Adrenal gland (tissue), 12 donors: ENCODE data around the gene PGP. TPM values are rescaled to one million over a fixed set of nuclear protein-coding genes. Genes with fewer than 3 reads are reported as not detected.

Experiments used
- DNase-seq, 7 donors: peaks; one replicate each; pipeline ENCODE4 v3.0.0-alpha.2; 2019 to 2020
- H3K27ac ChIP-seq, 5 donors: fragments of 200-600 bp; sonication (generic) in 4 of 5; 1 replicate in 3 of 5; 2 replicates in 2 of 5; pipeline versions ENCODE4 v1.5.1 to v1.8.0; 2016 to 2020; ENCODE audit warnings: mild to moderate bottlenecking in 1 of 5
- H3K27me3 ChIP-seq: fragments of 200-600 bp; 2 replicates; pipeline ENCODE4 v1.8.0; 2021
- H3K36me3 ChIP-seq, 2 donors: fragments of 200-600 bp; replicated peaks in 1 of 2; 1 replicate in 1 of 2; 2 replicates in 1 of 2; pipeline versions ENCODE4 v1.5.1 to v1.8.0; 2018 to 2022
- H3K4me1 ChIP-seq, 2 donors: fragments of 200-600 bp; replicated peaks in 1 of 2; 1 replicate in 1 of 2; 2 replicates in 1 of 2; pipeline versions ENCODE4 v1.5.1 to v1.8.0; 2018 to 2021
- H3K4me3 ChIP-seq, 4 donors: fragments of 200-600 bp; sonication (generic) in 3 of 4; one replicate each; pipeline ENCODE4 v1.5.1; 2016 to 2018
- H3K9me3 ChIP-seq, 3 donors: fragments of 200-600 bp; sonication (generic) in 1 of 3; replicated peaks in 1 of 3; 1 replicate in 2 of 3; 2 replicates in 1 of 3; pipeline versions ENCODE4 v1.5.1 to v1.8.0; 2016 to 2021
- POLR2A ChIP-seq, 2 donors: fragments of 450-650 bp; IDR thresholded peaks; one replicate each; pipeline ENCODE4 v1.6.1; 2017; ENCODE audit warnings: antibody characterized with exemption in 2 of 2, mild to moderate bottlenecking in 2 of 2, moderate library complexity in 1 of 2
- WGBS, 4 donors: extraction: QIAGEN DNeasy Blood & Tissue Kit in 2 of 4; methylation state at CpG; one replicate each; pipeline versions ENCODE4 v1.1.5 to v1.1.7; 2013 to 2017; 5-methylcytosine and 5-hydroxymethylcytosine counted together
- intact Hi-C, 2 donors: fragments of 100-400 bp; cut with DNase I; formaldehyde crosslinking; loops; one replicate each; pipeline versions ENCODE4 v1.14.1 to v1.15.0; 2022 to 2023
- polyA plus RNA-seq, 3 donors: library from polyadenylated mRNA; stranded (reverse); fragments of 200-250 nt in 2 of 3; fragments of 350-450 nt in 1 of 3; fragmentation: Illumina TruSeq in 1 of 3; extraction: RNeasy Lipid Tissue Mini Kit (QIAGEN cat#74804) in 1 of 3; gene quantifications; one replicate each; pipeline ENCODE4 v1.2.3, GENCODE V29; 2013 to 2014
- total RNA-seq, 9 donors: library from RNA; depleted of rRNA in 4 of 9; stranded (reverse); fragments of >200 nt in 4 of 9; fragments of 120-200 nt in 1 of 9; fragmentation: NEBNext Ultra II Directional in 1 of 9; extraction: Animal tissue kit (Norgen Biotek cat#: 25700) in 1 of 9; gene quantifications; one replicate each; pipeline versions ENCODE4 v1.1.0 to v1.2.4, GENCODE V29; 2013 to 2023
- TF ChIP-seq, protein P1 (sequence below), 6 experiments: fragments of 450-650 bp in 4 of 6; fragments of 200-600 bp in 2 of 6; sonication (generic) in 1 of 6; IDR thresholded peaks; 1 replicate in 5 of 6; 2 replicates in 1 of 6; pipeline versions ENCODE4 v1.5.1 to v1.8.0; 2016 to 2021; ENCODE audit warnings: antibody characterized with exemption in 6 of 6, mild to moderate bottlenecking in 2 of 6, moderate library complexity in 1 of 6
- donor health status: healthy with polysubstance abuse.
- donor health status: Bipolar disorder and iron deficiency.
- donor health status: DM: yes; HTN: yes; CAD: no.
- donor health status: DM: no; HTN: no; CAD: no.
- donor health status: DM: no; HTN: no; CAD: no.
- donor health status: DM: yes; HTN: yes; CAD: no.

Gene PGP
- total and polyA plus RNA-seq, 12 donors, result 8.3 to 24.1 (median 13.6) TPM

DNA sequence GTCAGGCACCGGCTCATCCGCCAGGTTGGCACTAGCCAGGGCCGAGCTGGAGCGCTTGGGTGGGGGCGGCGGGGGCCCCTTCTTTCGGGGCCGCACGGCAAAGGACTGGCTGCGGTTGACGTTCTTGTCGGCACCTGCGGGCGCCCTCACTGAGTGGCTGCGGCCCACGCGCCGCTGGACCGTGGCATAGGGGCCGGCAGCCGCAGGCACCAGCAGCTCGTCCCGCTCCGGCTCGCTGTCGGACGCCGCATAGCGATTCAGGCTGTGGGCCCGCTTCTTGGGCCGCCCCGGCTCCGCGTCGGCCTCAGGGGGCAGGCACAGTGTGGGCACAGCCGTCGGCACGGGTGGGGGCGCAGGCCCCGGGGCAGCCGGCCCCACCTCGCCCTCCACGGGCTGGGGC, 34.2 kb downstream of the PGP start:
- Histone ChIP-seq H3K4me3 (no peak overlapping the region), H3K4me1 (no peaks in the 10 kb centered on the region), H3K27me3 (no peaks in the 10 kb centered on the region), H3K9me3 (no peaks in the 10 kb centered on the region), H3K27ac (no peak overlapping the region), H3K36me3 (peaks cover 0 to 21% of the 10 kb centered on the region in 2 donors)
- no peak for DNase-seq
- intact Hi-C loops, result no loop called here
- TF ChIP-seq POLR2A (IDR thresholded peaks at IDR 0.05), result no peak
- TF ChIP-seq, protein P1, sequence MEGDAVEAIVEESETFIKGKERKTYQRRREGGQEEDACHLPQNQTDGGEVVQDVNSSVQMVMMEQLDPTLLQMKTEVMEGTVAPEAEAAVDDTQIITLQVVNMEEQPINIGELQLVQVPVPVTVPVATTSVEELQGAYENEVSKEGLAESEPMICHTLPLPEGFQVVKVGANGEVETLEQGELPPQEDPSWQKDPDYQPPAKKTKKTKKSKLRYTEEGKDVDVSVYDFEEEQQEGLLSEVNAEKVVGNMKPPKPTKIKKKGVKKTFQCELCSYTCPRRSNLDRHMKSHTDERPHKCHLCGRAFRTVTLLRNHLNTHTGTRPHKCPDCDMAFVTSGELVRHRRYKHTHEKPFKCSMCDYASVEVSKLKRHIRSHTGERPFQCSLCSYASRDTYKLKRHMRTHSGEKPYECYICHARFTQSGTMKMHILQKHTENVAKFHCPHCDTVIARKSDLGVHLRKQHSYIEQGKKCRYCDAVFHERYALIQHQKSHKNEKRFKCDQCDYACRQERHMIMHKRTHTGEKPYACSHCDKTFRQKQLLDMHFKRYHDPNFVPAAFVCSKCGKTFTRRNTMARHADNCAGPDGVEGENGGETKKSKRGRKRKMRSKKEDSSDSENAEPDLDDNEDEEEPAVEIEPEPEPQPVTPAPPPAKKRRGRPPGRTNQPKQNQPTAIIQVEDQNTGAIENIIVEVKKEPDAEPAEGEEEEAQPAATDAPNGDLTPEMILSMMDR (IDR thresholded peaks at IDR 0.05), result no peak
- 95 to 96% (median 95%) methylated on average over 13 to 43 of the region's 43 CpGs for WGBS, 4 donors

- no peak overlapping the region for H3K27ac ChIP-seq
- TF ChIP-seq POLR2A (IDR thresholded peaks at IDR 0.05), result no peak
- TF ChIP-seq, protein P1 (IDR thresholded peaks at IDR 0.05), result no peak
- no peaks in the 10 kb centered on the region for H3K9me3 ChIP-seq
- intact Hi-C loops, result no loop called here
- H3K27me3 ChIP-seq, result no peaks in the 10 kb centered on the region
- H3K4me1 ChIP-seq, result peaks cover 0 to under 1% of the 10 kb centered on the region in 2 donors
- no peak overlapping the region for H3K4me3 ChIP-seq
- H3K36me3 ChIP-seq, result peaks cover 0 to 30% of the 10 kb centered on the region in 2 donors
- WGBS, 4 donors, result 95 to 100% (median 99%) methylated on average over 3 to 31 of the region's 31 CpGs
- DNase-seq, result no peak
These were observed 35.1 kb downstream of the PGP start for GRCh38 chr16:2179576-2179975.

- H3K4me1 ChIP-seq, result peaks cover 0 to 6% of the 10 kb centered on the region in 2 donors
- no peak for DNase-seq
- TF ChIP-seq POLR2A (IDR thresholded peaks at IDR 0.05), result no peak
- TF ChIP-seq, protein P1 (IDR thresholded peaks at IDR 0.05), result no peak
- H3K27ac ChIP-seq, result no peak overlapping the region
- H3K36me3 ChIP-seq, result peaks cover 0 to 34% of the 10 kb centered on the region in 2 donors
- no peaks in the 10 kb centered on the region for H3K9me3 ChIP-seq
- intact Hi-C loops, result no loop called here
- H3K27me3 ChIP-seq, result no peaks in the 10 kb centered on the region
- WGBS, 4 donors, result 43 to 87% (median 58%) methylated on average over 12 to 50 of the region's 50 CpGs
- H3K4me3 ChIP-seq, result no peak overlapping the region
These were observed 35.5 kb downstream of the PGP start for GRCh38 chr16:2179107-2179501.

DNA sequence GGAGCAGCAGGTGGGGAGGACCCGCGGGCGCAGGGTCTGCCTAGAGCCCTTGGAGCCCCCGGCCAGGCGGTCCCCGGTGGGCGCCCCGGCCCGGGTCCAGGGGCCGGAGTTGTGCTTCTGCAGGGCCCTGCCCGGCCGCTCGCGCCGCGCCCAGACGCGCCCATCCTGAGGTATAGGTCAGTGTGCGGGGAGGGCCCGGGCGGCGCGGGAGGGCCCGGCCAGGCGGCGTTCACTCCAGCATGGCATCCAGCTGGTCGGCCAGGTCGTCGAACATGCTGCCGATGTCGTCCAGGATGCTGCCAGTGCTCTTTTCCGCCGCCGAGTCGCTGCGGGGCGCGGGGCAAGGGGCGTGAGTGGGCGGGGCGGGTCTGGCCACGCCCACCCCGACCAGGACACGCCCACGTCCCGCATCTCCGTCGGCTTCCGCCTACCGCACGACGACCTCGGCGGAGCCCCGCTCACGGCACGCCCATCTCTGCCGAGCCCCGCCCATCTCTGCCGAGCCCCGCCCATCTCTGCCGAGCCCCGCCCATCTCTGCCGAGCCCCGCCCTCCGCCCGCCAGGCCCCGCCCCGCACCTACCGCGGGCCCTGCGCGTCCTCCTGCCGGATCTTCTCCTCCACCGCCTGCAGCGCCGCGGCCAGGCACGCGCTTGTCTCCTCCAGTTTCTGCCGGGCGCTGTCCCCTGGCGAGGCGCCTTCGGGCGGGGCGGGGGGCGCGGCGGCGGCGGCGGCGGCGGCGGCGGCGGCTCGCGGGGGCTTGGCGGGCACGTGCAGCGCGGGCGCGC, 36.1 kb downstream of the PGP start:
- H3K27me3 ChIP-seq, result no peaks in the 10 kb centered on the region
- TF ChIP-seq POLR2A (IDR thresholded peaks at IDR 0.05), result no peak
- TF ChIP-seq, protein P1 (IDR thresholded peaks at IDR 0.05), result no peak
- H3K4me3 ChIP-seq, result no peak overlapping the region
- no peak for DNase-seq
- 34 to 95% (median 38%) methylated on average over 7 to 104 of the region's 106 CpGs; no CpG with 5 or more reads in 1 of the 4 donors for WGBS, 4 donors
- no peaks in the 10 kb centered on the region for H3K9me3 ChIP-seq
- H3K4me1 ChIP-seq, result peaks cover 0 to 6% of the 10 kb centered on the region in 2 donors
- H3K36me3 ChIP-seq, result peaks cover 0 to 40% of the 10 kb centered on the region in 2 donors
- intact Hi-C loops, result no loop called here
- H3K27ac ChIP-seq, result no peak overlapping the region
